HEK293T (cell line): ENCODE results near the gene QPCT.

Source experiments
- CTBP1 ChIP-seq: fragments of 450-650 bp; IDR thresholded peaks from 2 replicates; pipeline ENCODE4 v1.6.1; 2016; ENCODE audit warnings: borderline replicate concordance
- ELF4 ChIP-seq: fragments of 450-650 bp; IDR thresholded peaks from 2 replicates; pipeline ENCODE4 v1.6.1; 2017; ENCODE audit warnings: antibody characterized with exemption
- FOXA1 ChIP-seq: fragments of 450-650 bp; IDR thresholded peaks from 2 replicates; pipeline ENCODE4 v1.6.1; 2016; ENCODE audit warnings: mild to moderate bottlenecking
- FOXM1 ChIP-seq: fragments of 450-650 bp; IDR thresholded peaks from 2 replicates; pipeline ENCODE4 v1.6.1; 2017; ENCODE audit warnings: mild to moderate bottlenecking, borderline replicate concordance
- NFRKB ChIP-seq: fragments of 450-650 bp; IDR thresholded peaks from 2 replicates; pipeline ENCODE4 v1.6.1; 2016; ENCODE audit warnings: mild to moderate bottlenecking, moderate library complexity
- SP1 ChIP-seq: fragments of 450-650 bp; IDR thresholded peaks from 2 replicates; pipeline ENCODE4 v1.6.1; 2017
- SUZ12 ChIP-seq: fragments of 450-650 bp; IDR thresholded peaks from 2 replicates; pipeline ENCODE4 v1.6.1; 2016; ENCODE audit warnings: mild to moderate bottlenecking

DNA sequence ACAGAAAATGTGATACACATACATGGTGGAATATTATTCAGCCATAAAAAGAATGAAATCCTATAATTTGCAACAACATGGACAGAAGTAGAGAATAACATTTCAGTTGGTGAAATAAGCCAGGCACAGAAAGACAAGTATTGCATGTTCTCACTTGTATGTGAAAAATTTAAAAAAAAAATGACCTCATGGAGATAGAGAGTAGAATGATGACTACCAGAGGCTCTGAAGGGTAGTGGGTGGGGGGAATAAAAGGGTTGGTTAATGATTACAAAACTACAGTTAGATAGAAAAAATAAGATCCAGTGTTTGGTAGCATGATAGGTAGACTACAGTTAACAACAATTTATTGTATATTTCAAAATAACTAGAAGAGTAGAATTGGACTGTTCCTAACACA is 44.3 kb upstream of the QPCT start:
- TF ChIP-seq FOXM1 (no peak), SUZ12 (no peak), FOXA1 (no peak), CTBP1 (no peak), NFRKB (no peak), ELF4 (no peak), SP1 (no peak)
